ENCODE data around the gene CYFIP1. TPM values are rescaled to one million over a fixed set of nuclear protein-coding genes. Genes with fewer than 3 reads are reported as not detected.

CYFIP1 gene
- total RNA-seq, 1 experiment from 2014 or later = 37.4 TPM

DNA sequence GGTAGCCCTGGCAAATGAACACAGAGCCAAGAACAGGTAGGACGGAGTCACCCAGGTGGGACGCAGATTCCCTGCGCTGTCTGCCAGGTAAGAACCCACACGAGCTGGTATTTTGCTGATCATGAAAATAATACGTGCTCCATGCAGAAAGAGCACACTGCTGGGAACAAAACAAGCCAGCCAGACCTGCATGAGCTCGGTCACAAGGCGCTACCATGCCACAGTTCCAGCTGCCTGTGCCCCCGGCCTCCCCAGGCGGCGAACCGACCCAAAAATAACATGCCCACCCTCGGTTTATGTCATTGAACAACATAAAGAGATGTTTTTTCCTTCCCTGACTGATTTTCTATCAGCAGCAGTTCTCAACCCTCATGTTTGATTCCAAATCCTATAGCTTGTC lies 25.8 kb downstream of the CYFIP1 start:
- in situ Hi-C loops (cut with HindIII; ENCODE audit: low pct_unique_long_range_greater_than_20kb, low sequenced_read_pairs) = no loop called here
- DNase-seq (ENCODE audit: low read depth) = no peak

DNA sequence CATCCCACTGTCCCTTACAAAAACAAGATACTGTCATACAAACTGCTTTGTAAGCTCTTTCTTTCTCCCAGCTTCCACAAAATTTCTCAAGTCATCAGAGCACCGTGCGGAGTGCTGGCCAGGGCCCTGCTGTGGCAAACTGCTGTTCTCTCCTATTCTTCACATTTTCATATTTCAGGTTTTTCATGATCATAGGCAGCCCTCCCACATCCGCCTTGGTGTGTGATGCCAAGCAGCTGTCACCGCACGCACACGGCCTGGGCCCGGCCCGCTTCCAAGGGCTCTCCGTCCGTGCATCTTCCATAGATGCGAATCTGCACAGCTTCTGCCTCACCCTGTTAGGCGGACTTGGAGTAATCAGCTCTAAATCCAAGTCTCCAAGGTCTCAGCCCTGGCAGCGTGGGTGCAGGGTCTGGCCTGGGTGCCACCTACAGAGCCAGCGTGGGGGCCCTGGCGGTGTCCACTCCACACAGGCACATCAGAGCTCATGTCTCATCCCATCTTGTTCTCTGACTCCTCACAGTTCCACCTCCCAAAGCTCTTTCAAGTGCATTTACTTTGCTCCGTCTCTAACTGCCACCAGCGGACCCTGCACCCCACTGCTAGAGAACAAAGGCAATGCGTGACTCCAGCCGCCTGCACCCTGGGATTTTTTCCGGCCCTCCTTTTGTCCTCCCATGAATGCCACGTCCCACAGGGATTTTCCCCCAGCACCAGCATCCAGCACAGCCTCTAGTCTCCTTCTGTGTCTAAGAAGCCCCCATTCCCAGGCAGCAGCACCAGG lies 27.2 kb downstream of the CYFIP1 start:
- in situ Hi-C loops (cut with HindIII; ENCODE audit: low pct_unique_long_range_greater_than_20kb, low sequenced_read_pairs) = no loop called here
- DNase-seq (ENCODE audit: low read depth) = no peak

DNA sequence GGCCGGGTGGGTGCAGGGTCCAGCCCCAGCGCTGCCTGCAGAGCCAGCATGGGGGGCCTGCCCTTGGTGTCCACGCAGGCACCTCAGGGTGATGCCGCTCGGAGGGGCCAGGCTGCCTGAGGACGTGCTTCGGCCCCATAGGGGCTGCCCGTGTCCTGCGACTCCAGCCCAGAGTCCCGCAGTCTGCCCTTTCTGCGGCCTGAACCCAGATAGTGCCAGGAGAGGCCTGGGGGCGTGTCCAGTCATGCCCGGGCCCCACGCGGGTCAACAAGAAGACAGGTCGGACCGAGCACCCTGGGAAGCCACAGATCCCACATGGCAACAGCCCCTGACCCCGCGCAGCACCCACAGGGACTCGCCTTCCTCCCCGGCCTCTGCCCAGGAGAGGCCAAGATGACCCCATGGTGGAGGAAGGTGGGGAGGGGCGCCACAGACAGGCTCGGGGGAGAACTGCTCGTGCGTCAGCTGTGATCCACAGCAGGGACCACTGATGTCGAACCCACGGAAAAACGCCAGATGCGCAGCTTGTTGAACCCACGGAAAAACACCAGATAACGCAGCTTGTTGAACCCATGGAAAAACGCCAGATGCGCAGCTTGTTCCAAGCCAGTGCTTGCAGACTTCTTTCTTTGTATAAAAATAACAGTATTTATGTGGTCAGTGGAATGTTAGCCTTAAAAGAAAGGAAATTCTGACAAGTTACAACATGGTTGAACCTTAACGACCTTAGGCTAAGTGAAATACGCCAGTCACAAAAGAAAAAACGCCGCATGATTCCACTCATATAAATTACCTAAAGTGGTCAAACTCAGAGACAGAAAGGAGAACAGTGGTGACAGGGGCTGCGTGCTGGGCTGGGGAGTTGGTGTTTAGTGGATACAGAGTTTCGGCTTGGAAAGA lies 28.5 kb downstream of the CYFIP1 start:
- DNase-seq (ENCODE audit: low read depth) = no peak
- in situ Hi-C loops (cut with HindIII; ENCODE audit: low pct_unique_long_range_greater_than_20kb, low sequenced_read_pairs) = no loop called here

DNA sequence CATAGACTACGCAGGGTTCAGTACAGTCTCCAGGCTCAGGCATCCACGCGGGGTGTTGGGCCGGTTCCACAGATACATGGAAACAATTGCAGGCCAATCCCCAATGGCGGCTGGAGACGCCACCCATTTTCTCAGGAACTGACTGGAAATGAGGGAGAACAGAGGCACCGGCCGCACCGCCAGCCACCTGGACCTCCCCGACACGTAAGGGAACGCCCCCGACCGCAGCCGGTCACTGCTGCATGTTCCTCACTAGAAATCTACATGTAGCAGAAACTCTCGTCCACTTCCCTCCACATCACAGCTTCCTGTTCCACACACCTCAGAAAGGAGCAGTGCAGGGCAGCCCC lies 29.2 kb downstream of the CYFIP1 start:
- in situ Hi-C loops (cut with HindIII; ENCODE audit: low pct_unique_long_range_greater_than_20kb, low sequenced_read_pairs) = no loop called here
- DNase-seq (ENCODE audit: low read depth) = no peak

DNA sequence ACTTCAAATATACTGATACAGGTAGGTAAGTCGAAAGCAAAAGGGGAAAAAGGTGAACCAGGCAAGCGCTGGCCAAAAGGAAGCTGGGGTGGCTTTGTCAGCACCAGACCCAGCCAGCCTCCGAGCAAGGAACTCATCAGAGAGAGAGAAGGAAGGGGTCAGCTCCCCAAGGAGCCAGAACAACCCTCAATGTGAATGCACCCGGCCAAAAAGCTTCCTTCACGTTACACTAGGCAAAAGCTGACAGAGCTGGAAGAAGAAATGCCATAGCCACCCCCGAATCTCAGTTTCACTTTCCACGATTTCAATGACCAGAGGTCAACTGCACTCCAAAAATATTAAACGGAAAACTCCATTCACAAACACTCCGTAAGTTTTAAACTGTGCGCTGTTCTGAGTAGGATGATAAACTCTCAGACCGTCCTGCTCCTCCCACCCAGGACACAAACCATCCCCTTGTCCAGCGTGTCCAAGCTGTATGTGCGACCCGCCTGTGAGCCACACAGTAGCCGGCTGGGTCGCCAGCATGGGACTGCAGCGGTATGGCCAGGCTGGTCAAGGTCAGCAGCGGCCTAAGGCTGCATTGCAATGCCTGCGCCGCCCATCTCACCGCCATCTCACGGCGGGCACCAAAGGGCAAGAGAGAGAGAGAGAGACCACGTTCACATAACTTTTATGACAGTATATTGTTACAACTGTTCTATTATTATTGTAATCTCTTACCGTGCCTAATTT lies 29.7 kb downstream of the CYFIP1 start:
- in situ Hi-C loops (cut with HindIII; ENCODE audit: low pct_unique_long_range_greater_than_20kb, low sequenced_read_pairs) = no loop called here
- no peak for DNase-seq (ENCODE audit: low read depth)

DNA sequence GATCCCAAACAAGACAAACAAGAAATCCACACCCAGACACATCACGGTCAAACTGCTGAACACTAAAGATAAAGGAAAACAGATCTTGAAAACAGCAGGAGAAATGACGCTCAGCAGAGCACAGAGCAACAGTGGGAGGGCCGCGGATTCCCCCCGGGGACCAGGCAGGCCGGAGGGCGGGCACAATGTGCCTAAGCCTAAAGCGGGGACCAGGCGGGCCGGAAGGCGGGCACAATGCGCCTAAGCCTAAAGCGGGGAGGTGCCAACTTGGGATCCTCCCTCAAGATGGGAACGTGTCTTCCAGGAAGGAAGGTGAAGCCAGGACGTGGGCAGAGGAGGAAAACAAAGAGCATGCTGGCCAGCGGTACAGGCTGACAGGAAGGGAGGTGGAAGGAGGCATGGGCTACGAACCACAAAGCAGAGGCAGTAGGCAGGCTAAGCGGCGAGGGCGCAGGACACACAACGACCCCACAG lies 31.1 kb downstream of the CYFIP1 start:
- in situ Hi-C loops (cut with HindIII; ENCODE audit: low pct_unique_long_range_greater_than_20kb, low sequenced_read_pairs) = no loop called here
- no peak for DNase-seq (ENCODE audit: low read depth)

DNA sequence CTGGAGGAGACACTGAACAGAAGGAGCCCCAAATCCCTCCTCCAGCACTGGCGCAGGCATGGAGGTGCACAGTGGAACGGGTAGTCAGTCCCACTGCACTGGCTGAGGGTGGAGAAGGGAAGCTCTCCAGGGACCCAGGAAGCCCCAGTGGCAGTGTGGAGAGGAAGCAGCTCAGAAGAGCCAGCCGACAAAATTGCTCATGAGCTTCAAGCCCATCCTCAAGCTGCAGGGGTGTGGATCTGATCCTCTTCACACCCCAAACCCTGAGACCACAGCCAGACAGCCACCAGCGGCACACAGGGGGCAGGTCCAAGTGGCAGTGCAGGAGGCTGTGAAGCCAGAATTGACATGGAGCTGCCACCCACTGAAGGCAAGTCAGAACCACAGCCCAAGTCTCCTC lies 32.1 kb downstream of the CYFIP1 start:
- no peak for DNase-seq (ENCODE audit: low read depth)
- in situ Hi-C loops (cut with HindIII; ENCODE audit: low pct_unique_long_range_greater_than_20kb, low sequenced_read_pairs) = no loop called here

DNA sequence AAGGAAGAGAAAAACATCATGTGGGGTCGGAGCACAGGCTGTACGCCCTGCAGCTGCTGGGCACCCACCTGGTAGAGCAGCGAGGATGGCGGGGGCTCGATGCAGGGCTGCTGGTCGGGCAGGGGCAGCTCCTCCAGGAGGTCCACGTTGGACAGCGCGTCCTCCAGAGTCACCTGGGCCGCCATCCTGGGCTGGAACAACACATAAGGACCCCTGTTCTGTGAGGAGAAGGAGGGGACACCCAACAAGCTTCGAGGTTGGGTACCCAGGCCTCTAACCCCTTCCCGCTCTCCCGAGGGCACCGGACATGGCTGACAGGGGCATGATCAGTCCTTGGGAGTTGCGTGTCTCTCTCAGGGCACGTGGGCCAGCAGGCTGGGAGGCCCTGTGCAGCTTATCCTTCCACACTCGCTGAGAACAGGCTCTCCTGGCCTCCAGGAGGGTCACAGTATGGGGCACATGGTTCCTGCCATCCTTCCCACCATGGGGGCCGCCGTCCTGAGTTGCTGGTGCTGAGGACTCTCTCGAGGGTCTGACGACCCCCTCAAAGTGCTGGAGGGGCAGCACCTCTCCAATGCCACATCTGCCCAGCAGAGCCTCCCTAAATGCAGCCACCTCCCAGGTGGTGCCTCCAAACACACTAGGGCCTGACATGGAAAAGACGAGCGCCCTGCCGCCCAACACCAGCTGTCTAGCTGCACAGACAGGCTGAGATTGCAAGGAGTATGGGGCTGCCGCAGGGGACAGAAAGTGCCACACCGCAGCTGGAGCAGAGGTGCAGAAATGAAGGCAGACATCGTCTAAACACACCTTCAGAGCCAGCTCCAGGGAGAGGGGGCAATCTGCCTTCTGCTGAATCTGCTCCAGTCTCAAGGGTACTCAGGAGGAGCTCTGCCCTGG lies 32.8 kb downstream of the CYFIP1 start:
- DNase-seq (ENCODE audit: low read depth) = no peak
- in situ Hi-C loops (cut with HindIII; ENCODE audit: low pct_unique_long_range_greater_than_20kb, low sequenced_read_pairs) = no loop called here

DNA sequence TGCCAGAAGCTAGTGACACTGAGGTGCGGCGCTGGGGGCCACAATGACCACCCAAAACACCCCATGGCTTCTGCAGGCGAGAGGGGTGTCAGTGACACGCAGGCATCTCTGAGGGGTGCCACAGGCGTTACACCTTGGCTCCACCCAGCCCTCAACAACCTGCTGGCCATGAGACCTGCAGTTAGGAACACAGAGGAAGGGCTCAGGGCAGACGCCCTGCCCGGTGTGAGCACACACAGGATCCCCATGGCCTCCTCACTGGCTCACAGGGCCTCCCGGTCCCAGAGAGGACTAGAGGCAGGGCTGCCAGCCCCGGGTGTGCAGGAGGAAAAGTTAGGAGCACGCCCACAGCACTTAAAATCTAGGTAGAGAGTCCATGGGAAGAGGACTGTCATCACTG lies 35.1 kb downstream of the CYFIP1 start:
- in situ Hi-C loops (cut with HindIII; ENCODE audit: low pct_unique_long_range_greater_than_20kb, low sequenced_read_pairs) = no loop called here

DNA sequence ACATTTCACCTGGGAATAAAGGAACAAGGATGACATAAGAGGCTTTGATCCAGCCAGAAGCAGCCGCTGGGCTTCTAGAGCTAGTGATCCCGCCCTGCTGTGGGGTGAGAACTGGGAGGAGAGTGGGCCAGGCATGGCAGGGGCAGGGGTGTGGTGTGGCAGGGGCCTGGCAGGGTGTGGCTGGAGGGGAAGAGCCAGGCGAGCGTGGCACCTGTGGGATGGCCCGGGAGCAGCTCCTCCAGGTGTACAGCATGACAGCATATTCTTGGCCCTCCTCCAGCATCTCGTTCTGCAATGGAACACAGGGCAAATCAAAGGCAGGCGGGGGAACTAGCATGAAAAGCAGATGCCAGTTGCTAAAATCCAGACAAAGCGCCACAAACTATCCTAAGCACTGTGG lies 35.5 kb downstream of the CYFIP1 start:
- DNase-seq (ENCODE audit: low read depth) = no peak
- in situ Hi-C loops (cut with HindIII; ENCODE audit: low pct_unique_long_range_greater_than_20kb, low sequenced_read_pairs) = no loop called here

More for the DNA sequence above, 35.1 kb downstream of the CYFIP1 start:
- no peak for DNase-seq (ENCODE audit: low read depth)

DNA sequence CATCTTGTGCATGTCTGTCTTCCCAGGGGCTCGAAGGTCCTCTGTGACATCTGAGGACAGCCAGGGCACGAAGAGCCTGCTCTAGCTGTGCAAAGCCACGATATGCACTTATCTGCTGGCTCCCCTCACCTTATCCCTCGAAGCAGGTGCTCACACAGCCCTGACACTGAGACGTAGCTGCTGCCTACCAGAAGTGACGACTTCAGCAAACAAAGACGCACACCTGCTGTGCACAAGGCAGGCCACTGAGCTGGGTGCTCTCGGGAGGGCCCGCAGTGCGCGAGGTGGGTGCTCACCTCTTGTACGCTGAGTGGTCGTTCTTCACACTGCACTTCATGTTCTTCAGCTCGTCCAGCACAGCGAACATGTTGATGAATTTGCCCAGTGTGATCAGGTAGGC lies 37.3 kb downstream of the CYFIP1 start:
- in situ Hi-C loops (cut with HindIII; ENCODE audit: low pct_unique_long_range_greater_than_20kb, low sequenced_read_pairs) = no loop called here
- DNase-seq (ENCODE audit: low read depth) = no peak

DNA sequence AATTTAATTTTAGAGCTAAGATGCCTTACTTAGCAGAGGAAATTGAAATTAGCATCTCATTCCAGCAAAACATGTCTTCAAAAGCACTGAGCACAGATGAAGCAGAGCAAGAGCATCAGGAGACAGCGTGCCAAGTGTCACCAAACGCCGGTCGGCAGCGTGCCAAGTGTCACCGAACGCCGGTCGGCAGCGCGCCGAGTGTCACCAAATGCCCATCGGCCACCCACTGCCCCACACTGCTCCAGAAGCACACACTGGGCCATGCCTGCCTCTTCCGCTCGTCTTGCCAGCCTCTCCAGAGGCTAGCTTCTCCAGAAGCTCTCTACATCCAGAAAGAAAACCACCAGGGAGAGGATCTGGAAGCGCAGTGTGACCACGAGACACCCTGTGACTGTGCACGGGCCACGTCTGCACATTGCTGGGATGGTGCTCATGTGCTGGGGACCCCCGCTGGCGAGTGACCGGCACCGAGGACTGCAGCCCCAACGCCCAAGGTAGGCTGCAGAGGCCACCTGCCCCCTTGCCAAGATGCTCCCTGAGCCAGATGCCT lies 37.8 kb downstream of the CYFIP1 start:
- in situ Hi-C loops (cut with HindIII; ENCODE audit: low pct_unique_long_range_greater_than_20kb, low sequenced_read_pairs) = no loop called here
- DNase-seq (ENCODE audit: low read depth) = no peak

DNA sequence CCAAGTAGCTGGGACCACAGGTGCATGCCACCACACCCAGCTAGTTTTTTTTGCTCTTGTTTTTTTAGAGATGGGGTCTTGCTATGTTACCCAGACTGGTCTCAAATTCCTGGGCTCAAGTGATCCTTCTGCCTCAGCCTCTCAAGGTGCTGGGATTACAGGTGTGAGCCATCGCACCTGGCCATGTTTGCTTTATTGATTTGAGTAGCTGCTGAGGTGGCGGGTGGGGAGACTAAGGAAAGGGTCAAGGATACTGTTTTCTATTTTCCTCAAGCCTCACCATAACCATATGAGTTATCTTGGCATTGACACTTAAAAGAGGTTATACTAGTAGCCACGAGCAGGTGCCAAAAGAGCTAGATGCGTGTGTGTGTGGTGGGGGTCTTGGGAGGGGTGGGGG lies 39.0 kb downstream of the CYFIP1 start:
- in situ Hi-C loops (cut with HindIII; ENCODE audit: low pct_unique_long_range_greater_than_20kb, low sequenced_read_pairs) = no loop called here

DNA sequence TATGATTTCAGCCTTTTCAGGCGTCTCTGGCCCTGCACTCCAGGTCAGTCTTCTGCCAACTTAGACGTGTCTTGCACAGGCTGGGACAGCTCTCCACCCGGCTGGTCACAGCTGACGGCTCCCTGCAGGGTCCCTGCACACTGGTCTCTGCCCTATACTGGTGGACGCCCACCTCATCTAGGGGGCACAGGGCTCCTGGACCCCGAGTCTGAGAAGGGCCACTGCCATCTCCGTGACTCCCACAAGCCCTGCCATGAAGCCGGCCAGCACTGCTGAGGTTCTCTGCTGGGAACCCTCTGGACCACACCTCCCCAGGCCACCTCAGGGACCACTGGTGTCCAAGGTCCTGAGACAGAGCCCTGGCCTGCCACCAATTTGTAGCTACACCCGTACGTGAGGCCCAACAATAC lies 40.5 kb downstream of the CYFIP1 start:
- DNase-seq (ENCODE audit: low read depth) = no peak
- in situ Hi-C loops (cut with HindIII; ENCODE audit: low pct_unique_long_range_greater_than_20kb, low sequenced_read_pairs) = no loop called here

More for the DNA sequence above, 39.0 kb downstream of the CYFIP1 start:
- DNase-seq (ENCODE audit: low read depth) = no peak

DNA sequence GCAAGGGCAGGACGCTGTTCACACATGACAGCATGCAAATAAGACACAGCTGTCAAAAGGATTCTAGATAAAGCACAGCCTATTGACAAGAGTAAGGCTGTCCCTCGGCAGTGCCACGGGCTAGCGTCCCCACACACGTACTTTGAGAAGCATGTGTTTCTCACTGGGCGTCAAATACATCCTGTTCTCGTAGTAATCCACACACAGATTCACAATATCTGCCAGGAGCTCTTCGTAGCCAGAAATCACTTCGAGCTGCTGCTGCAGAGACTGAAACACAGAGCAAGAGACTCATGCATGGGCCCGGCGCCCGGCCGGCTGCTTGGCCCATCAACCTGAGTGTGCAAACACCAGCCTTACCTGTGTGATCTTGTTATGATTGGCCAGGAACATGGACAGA lies 41.1 kb downstream of the CYFIP1 start:
- in situ Hi-C loops (cut with HindIII; ENCODE audit: low pct_unique_long_range_greater_than_20kb, low sequenced_read_pairs) = no loop called here
- DNase-seq (ENCODE audit: low read depth) = no peak

DNA sequence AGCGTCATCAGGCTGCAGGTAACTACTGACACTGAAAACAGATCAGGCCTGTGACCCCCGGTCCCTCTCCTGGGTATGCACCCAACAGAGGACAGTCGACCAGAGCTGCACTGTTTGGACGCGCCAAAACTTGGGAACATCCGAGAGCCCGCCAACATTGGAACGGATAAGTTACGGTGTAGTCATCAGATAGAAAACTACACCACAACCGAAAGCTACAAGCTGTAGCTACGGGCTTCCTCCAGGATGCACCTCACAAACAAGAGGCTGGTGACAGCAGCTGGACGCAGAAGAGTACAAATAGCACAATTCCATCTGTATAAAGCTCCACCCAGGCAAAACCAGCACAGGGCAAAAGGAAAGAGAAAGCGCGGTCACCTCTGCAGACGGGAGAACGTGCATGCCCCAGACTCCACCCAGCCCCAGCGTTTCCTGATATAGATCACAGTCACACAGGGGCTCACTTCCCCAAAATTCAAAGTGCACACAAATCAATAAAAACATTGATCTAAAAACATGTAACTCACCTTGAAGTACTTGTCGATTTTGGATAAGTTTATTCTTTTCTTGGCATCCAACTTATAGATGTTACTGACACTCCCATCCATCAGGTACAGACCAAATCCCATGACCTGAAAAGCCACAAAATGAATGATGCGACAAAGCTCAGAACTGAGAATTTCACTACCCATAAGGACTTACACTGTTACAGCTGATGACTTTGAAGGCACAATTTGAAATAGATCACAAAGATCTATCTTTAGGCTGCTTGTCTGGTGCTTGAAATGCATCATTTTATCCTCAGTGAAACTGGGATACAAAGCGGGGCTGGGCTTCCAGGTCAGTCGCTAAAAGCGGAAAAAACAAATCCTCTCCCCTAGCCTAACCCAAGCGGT lies 43.3 kb downstream of the CYFIP1 start:
- DNase-seq (ENCODE audit: low read depth) = no peak
- in situ Hi-C loops (cut with HindIII; ENCODE audit: low pct_unique_long_range_greater_than_20kb, low sequenced_read_pairs) = no loop called here

DNA sequence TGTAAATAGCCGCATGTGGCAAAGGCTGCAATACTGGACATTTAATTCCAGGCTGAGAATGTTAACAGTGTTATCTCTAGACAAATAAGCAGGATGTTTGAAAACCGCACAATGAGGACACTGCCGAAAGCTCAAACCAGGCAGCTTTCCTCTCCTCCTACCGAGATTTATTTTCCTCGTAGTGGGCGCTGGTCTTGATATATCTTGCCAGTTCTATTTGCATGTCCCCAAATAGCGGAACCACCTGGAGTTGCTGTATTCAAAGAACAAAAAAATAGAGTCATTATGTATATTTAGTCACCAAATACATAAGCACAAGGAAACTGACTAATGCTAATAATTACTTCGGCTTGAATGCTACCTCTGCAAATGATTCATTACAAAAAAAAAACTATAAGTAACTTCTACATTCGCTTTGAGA lies 46.5 kb downstream of the CYFIP1 start:
- DNase-seq (ENCODE audit: low read depth) = no peak
- in situ Hi-C loops (cut with HindIII; ENCODE audit: low pct_unique_long_range_greater_than_20kb, low sequenced_read_pairs) = no loop called here
